Kidney (tissue), 14 donors: ENCODE results near the gene NOD1. TPM values are rescaled to one million over a fixed set of nuclear protein-coding genes. Genes with fewer than 3 reads are reported as not detected.

Experiments used
- DNase-seq, 5 donors: peaks; one replicate each; pipeline ENCODE4 v3.0.0-alpha.2; 2013 to 2020
- FAIRE-seq: peaks from 2 replicates; lab custom pipeline; 2012; peaks lifted over from hg19 to GRCh38; lab: Jason Lieb, UNC
- H3K27ac ChIP-seq, 2 donors: one replicate each; pipeline ENCODE4 v1.7.0; 2013; ENCODE audit warnings: low read depth in 2 of 2, low read length in 2 of 2, inconsistent platforms in 1 of 2
- H3K27me3 ChIP-seq: one replicate; pipeline ENCODE4 v1.7.1; 2013; ENCODE audit warnings: low read length, inconsistent platforms; ENCODE audit not compliant: control insufficient read depth, insufficient read depth
- H3K36me3 ChIP-seq, 3 donors: one replicate each; pipeline versions ENCODE4 v1.7.0 to v1.7.1; 2013; ENCODE audit warnings: low read length in 3 of 3, control low read depth in 1 of 3, inconsistent platforms in 1 of 3; ENCODE audit not compliant: insufficient read depth in 3 of 3, control insufficient read depth in 2 of 3
- H3K4me1 ChIP-seq, 3 donors: one replicate each; pipeline versions ENCODE4 v1.7.0 to v1.7.1; 2013; ENCODE audit warnings: low read length in 3 of 3, inconsistent platforms in 1 of 3, low read depth in 1 of 3; ENCODE audit not compliant: control insufficient read depth in 2 of 3, insufficient read depth in 2 of 3
- H3K4me3 ChIP-seq, 3 donors: one replicate each; pipeline versions ENCODE4 v1.7.0 to v1.8.1; 2013; ENCODE audit warnings: low read length in 3 of 3, control low read depth in 1 of 3, inconsistent platforms in 1 of 3
- H3K9ac ChIP-seq, 3 donors: one replicate each; pipeline versions ENCODE4 v1.7.0 to v1.7.1; 2013; ENCODE audit warnings: low read length in 3 of 3, control low read depth in 1 of 3, inconsistent platforms in 1 of 3
- H3K9me3 ChIP-seq, 3 donors: one replicate each; pipeline versions ENCODE4 v1.7.0 to v1.7.1; 2013; ENCODE audit warnings: low read length in 3 of 3, control low read depth in 1 of 3, inconsistent platforms in 1 of 3; ENCODE audit not compliant: control insufficient read depth in 2 of 3, insufficient read depth in 1 of 3
- CTCF ChIP-seq: IDR thresholded peaks from 3 replicates; pipeline ENCODE4 v1.5.1; 2012; ENCODE audit warnings: mild to moderate bottlenecking, moderate library complexity, borderline replicate concordance; ENCODE audit not compliant: insufficient read depth; ENCODE audit errors: extremely low read depth
- intact Hi-C: fragments of 100-400 bp; cut with DNase I; formaldehyde crosslinking; loops from one replicate; pipeline ENCODE4 v1.11.1; 2022
- polyA plus RNA-seq: library from polyadenylated mRNA; stranded (reverse); fragments of 350-450 nt; fragmentation: Illumina TruSeq; extraction: RNeasy Lipid Tissue Mini Kit (QIAGEN cat#74804); gene quantifications from one replicate; pipeline ENCODE4 v1.2.3, GENCODE V29; 2014; ENCODE audit warnings: low read depth, low replicate concordance; ENCODE audit not compliant: insufficient read depth
- total RNA-seq: library from RNA; stranded (reverse); fragmentation: NEBNext Ultra II Directional; extraction: Animal tissue kit (Norgen Biotek cat#: 25700); gene quantifications from one replicate; pipeline ENCODE4 v1.2.1, GENCODE V29; 2021
- donor health status: control.
- donor health status: control.
- donor health status: control.
- donor health status: control.
- donor health status: control.
- donor health status: DM: yes; HTN: yes; CAD: no.
- donor health status: Normal renal cell carcinoma (clear cell type).

The NOD1 gene
- total and polyA plus RNA-seq, 2 donors from 2014 or later, result 3.8 to 15.6 TPM

GRCh38 chr7:30450983-30451497, 27.5 kb downstream of the NOD1 start:
- no peaks in the 10 kb centered on the region for H3K9me3 ChIP-seq
- H3K27ac ChIP-seq, result no peak overlapping the region
- H3K36me3 ChIP-seq, result peaks cover 0 to 7% (median 2%) of the 10 kb centered on the region in 3 donors
- no peaks in the 10 kb centered on the region for H3K27me3 ChIP-seq
- DNase-seq (no peak), FAIRE-seq (no peak)
- H3K9ac ChIP-seq, result no peak overlapping the region
- intact Hi-C loops, result no loop called here
- H3K4me3 ChIP-seq, result no peak overlapping the region
- peaks cover 0 to 2% (median 0%) of the 10 kb centered on the region in 3 donors for H3K4me1 ChIP-seq
- TF ChIP-seq CTCF, result no peak

GRCh38 chr7:30450240-30450982, 28.2 kb downstream of the NOD1 start:
- peaks cover 0 to 5% (median 2%) of the 10 kb centered on the region in 3 donors for H3K36me3 ChIP-seq
- no peak overlapping the region for H3K9ac ChIP-seq
- intact Hi-C loops, result no loop called here
- H3K4me1 ChIP-seq, result peaks cover 0 to 2% (median 0%) of the 10 kb centered on the region in 3 donors
- H3K9me3 ChIP-seq, result no peaks in the 10 kb centered on the region
- no peak for TF ChIP-seq CTCF
- H3K4me3 ChIP-seq, result no peak overlapping the region
- H3K27ac ChIP-seq, result no peak overlapping the region
- no peaks in the 10 kb centered on the region for H3K27me3 ChIP-seq
- DNase-seq (peak in 1 of 5 donors; percentile 47), FAIRE-seq (no peak)

- intact Hi-C loops, result no loop called here
- no peak overlapping the region for H3K9ac ChIP-seq
- no peaks in the 10 kb centered on the region for H3K9me3 ChIP-seq
- H3K4me1 ChIP-seq, result peaks cover 0 to 2% (median 0%) of the 10 kb centered on the region in 3 donors
- no peak for FAIRE-seq
- TF ChIP-seq CTCF, result no peak
- no peak overlapping the region for H3K27ac ChIP-seq
- H3K27me3 ChIP-seq, result no peaks in the 10 kb centered on the region
- no peak overlapping the region for H3K4me3 ChIP-seq
- peaks cover 0 to 2% (median 0%) of the 10 kb centered on the region in 3 donors for H3K36me3 ChIP-seq
- no peak for DNase-seq
Observed at GRCh38 chr7:30448461-30449189, 30.0 kb downstream of the NOD1 start.
